GM19240 (cell line): ENCODE data around the gene COL6A3.

Experiments
- DNase-seq: peaks from one replicate; pipeline ENCODE4 v3.0.0; 2011; ENCODE audit warnings: low spot score; ENCODE audit not compliant: insufficient read length

The COL6A3 gene, protein sequence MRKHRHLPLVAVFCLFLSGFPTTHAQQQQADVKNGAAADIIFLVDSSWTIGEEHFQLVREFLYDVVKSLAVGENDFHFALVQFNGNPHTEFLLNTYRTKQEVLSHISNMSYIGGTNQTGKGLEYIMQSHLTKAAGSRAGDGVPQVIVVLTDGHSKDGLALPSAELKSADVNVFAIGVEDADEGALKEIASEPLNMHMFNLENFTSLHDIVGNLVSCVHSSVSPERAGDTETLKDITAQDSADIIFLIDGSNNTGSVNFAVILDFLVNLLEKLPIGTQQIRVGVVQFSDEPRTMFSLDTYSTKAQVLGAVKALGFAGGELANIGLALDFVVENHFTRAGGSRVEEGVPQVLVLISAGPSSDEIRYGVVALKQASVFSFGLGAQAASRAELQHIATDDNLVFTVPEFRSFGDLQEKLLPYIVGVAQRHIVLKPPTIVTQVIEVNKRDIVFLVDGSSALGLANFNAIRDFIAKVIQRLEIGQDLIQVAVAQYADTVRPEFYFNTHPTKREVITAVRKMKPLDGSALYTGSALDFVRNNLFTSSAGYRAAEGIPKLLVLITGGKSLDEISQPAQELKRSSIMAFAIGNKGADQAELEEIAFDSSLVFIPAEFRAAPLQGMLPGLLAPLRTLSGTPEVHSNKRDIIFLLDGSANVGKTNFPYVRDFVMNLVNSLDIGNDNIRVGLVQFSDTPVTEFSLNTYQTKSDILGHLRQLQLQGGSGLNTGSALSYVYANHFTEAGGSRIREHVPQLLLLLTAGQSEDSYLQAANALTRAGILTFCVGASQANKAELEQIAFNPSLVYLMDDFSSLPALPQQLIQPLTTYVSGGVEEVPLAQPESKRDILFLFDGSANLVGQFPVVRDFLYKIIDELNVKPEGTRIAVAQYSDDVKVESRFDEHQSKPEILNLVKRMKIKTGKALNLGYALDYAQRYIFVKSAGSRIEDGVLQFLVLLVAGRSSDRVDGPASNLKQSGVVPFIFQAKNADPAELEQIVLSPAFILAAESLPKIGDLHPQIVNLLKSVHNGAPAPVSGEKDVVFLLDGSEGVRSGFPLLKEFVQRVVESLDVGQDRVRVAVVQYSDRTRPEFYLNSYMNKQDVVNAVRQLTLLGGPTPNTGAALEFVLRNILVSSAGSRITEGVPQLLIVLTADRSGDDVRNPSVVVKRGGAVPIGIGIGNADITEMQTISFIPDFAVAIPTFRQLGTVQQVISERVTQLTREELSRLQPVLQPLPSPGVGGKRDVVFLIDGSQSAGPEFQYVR (N-terminal part only)

DNA sequence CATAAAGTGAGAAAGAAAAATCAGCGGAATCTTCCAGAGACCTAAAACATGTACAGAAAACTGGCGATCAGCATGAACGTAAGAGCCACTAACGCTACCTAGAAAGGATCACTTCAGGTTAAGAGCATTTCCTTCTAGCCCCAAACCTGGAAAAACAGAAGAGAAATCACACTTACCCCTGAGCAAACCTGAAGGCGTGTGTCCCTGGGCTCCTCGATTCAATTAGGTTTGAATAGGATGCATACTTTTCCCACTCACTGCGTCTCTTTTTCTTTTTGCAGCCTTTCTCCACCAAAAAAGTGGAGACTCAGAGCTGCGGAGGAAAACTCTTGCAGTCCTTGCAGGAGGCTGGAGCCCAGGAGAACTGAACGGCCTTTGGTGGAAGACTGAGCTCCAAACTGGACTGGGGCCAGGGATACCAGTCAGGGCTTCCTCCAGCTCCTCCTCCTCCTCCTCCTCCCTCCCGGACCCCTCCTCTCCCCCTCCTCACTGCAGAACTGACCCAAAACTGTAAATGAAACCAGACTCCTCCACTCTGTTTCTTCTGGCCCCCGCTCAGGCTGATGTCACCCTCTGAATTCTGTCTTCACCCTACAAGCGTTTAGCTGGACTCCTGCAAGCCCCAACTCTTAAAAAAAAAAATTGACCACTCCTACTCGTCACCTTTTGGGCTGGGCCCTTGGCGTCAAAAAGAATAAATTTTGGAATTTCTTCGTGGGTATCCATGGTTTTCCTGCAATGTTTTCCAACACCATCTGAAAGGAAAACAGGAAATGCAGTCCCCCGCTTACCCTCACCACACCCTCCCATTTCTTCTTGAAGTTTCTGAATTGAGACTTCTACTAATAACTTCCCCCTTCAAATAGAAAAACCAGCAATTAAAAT, at the start of gene COL6A3:
TSS of gene COL6A3 (minus strand) at position 388 of the 885 bp plus-strand sequence. CDS start 17,347 bp downstream, outside the sequence.
- no peak for DNase-seq

DNA sequence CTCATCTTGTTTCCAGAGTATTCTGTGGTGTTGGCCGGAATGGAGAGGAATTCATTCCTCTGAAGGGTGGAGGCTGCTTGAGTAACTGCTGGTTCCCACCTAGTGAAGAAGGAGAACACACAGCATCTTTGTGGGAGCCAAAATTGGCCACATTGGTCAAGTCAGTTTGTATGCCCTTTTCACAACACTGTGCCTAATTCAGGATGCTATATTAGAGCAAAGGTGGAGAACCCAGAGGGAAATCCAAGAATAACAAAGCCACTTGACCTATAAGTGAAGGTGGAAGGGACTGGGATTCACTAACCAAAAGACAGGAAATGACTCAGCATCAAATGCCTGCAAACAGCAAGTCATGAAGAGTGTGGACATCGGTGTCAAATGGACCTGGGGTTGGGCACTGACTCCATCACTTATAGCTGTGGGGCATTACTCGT, 45.8 kb upstream of the COL6A3 start:
- DNase-seq: no peak

DNA sequence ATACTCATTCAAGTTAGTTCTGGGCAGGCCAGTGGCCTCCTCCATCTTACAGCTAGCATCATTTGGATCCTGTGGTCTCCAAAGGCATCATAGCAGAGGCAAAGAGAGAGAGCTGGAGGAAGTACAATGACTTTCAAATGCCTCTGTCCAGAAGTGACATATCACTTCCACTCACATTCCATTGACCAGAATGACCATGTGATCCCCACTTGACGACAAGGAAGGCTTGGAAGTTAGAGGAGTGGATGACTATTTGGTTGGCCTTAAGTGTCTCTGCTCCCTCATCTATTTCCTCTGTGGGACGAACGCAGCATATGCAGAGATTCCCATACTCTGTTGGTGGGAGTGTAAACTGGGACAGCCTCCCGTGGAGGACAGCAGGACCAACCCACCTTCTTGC, 45.3 kb upstream of the COL6A3 start:
- no peak for DNase-seq

DNA sequence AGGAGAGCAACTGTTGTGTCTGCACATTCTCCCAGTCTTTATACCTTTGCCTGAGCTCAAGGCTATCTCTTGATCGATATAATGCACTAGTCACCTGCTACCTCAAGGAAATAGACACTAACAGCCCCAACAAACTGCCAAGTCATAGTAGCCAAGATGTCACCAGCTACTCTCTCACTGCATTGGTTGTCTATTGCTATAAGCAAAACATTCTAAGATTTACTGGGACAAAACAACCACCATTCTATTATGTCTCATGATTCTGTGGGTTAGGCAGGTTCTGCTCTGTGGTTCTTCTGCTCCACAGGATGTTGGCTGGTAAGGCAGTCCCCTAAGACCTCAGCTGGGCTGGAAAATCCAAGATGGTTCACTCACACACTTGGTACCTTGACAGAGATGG, 44.6 kb upstream of the COL6A3 start:
- DNase-seq: no peak

DNA sequence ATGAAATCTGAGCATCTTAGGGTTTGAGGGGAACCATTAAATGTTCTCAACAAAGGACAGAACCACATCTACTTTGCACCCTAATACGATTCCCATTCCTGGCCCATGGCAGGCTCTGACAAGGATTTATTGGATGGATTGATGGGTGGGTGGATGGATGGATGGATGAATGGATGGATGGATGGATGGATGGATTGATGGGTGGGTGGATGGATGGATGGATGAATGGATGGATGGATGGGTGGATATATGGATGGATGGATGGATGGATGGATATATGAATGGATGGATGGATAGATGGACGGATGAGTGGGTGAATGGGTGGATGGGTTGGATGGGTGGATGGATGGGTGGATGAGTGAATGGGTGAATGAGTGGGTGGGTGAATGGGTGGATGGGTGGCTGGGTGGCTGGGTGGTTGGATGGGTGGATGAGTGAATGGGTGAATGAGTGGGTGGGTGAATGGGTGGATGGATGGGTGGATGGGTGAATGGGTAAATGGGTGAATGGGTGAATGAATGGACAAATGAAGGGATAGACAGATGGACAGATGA, 43.5 kb upstream of the COL6A3 start:
- no peak for DNase-seq

DNA sequence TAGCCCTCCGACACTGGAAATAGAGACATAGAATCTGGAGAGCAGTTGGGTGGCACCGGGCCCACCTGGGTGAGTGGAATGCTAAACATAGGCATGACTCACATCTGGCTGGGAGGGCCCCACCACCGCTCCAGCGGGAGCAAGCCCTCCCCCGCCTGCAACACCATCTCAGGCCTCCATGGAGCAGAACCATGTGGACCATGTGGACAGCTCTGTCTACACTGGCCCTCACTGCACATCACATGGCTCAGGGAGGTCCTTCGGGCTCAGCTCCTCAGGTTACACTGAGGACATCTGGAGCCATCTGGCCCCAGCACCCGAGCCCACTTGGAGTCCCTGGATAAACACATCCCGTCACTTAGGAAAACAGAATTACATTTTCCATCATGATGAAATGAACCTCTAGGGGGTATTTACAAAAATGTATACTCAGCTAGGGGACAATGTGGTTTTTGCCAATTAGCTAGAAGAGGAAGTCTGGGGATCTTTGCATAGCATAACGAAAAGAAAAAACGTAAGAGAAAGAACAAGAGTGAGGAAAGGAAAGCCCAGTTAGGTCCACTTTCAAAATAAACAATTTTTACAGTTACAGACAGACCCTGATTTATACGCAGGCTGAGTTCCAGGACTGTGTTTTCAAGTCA, 42.4 kb upstream of the COL6A3 start:
- no peak for DNase-seq

DNA sequence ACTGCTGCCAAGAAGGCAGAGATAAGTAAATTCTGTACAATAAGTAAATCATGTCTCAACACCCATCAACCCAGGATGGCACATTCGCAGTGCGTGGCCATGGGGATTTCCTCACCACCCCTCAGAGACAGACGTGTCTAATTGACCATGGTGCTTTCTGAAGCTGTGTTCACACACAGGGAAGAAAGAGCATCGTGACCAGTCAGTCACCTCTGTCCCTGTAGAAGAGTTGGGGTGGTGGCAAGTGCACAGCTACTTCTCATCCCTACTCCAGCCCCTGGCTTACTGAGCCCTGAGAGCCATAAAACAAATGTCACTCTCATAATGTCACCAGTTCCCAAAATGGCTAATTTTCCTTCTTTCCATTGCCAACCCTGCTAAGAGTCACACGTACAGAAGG, 41.8 kb upstream of the COL6A3 start:
- no peak for DNase-seq

DNA sequence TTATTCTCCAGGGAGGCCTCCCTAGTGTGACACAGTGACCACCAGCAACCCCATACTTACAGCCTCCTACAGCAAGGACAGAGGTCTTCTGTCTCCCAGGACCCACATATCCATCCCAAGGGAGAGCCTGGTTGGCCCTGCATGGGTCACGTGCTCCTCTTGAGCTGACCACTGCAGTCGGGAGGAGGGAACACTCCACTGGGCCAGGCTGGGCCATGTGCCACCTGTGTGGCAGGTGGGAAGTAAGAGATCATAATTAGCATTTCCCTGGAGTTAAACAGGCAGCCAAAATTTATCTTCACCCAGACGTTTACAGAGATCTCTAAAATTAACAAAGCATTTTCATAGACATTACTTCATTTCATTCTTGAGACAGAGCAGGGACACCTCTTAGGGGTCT, 39.7 kb upstream of the COL6A3 start:
- DNase-seq: no peak

DNA sequence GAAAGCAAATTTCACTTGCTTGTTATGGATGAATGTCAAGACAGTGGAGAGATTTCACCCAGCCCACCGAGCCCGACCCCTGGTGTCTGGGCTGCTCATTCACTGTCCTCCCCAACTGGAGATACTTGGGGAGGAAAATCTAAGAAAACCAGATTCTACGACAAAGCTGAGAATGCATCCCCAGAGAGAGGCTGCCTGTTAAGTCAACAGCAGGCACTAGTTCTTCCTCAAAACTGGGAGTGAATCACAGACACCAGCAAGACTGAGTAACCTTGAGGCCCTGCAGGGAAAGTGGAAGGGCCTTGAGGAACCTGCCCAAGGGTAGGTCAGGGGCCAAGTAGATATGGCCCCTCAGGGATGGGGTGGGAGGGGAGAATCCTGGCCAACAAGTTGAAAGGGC, 38.9 kb upstream of the COL6A3 start:
- DNase-seq: no peak

DNA sequence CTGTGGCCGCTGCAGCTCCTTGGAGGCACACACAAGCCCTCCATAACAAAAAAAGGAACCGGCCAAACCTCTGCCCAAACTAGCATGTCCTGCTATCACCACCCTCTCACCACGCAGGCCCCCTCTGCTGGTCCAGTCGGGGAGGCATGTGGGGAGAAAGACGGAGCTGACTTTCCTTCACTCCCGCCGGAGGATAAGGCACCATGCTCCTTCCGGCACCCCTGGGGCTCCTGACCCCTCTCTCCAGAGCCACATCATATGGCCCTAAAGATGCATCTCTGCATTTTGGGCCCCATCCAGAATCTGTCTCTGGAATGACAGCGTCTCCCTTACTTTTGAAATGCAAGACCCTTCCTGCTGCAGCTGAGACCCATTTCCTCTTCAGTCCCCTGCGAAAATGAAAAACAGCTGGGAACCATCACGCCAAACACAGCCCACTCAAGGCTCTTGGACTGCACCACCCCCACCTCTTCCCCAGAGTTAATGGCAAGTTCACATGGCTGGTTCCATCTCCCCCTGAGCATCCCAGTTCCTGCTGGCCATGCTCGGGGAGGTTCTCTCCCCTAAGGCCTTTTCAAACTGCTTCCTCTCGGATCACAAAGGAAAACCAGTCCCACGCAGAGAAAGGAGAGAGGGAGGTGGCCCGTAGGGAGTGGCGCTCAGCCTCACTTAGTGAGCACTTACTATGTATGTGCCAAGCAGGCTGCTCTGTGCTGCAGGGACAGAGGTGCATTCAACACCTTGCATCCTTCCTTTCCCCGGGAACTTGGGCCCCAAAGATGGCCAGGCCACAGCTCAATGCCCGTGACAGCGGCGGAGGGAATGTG, 37.9 kb upstream of the COL6A3 start:
- no peak for DNase-seq

DNA sequence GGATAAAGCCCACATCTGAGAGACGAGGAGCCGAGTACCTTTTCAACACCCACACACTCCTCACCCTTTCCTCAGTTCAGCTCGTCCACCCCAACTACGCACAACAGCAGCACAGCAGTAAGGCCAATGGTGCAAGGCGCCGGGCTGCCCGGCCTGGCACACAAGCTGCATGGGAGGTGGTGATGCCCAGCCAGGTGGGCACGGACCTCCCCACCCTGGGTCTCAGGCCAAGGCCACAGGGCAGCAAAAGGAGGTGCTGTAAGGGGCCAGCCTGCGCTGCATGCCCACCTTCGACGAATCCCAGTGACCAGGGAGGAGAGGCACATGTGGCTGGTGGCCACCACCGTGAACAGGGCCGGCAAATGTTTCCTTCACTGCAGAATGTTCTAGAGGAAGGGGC, 36.6 kb upstream of the COL6A3 start:
- DNase-seq: no peak

DNA sequence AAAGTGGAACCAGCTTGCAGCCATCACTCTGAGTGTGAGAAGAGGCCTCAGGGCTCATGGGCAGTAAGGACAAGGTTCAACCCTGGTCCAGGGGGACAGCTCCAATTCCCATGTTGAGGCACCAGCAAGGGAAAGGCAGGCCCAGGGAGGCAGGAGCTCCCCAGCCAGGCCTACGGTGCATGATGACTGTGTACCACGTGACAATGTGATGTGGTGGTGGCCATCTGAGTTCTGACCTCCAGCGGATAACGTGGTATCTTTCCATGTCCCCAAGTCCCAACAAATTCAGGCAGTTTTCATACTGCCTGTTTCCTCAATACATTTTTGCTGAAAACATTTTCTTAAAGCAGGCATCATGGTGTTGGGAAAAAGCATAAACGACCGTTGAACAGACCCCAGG, 36.1 kb upstream of the COL6A3 start:
- DNase-seq: no peak

DNA sequence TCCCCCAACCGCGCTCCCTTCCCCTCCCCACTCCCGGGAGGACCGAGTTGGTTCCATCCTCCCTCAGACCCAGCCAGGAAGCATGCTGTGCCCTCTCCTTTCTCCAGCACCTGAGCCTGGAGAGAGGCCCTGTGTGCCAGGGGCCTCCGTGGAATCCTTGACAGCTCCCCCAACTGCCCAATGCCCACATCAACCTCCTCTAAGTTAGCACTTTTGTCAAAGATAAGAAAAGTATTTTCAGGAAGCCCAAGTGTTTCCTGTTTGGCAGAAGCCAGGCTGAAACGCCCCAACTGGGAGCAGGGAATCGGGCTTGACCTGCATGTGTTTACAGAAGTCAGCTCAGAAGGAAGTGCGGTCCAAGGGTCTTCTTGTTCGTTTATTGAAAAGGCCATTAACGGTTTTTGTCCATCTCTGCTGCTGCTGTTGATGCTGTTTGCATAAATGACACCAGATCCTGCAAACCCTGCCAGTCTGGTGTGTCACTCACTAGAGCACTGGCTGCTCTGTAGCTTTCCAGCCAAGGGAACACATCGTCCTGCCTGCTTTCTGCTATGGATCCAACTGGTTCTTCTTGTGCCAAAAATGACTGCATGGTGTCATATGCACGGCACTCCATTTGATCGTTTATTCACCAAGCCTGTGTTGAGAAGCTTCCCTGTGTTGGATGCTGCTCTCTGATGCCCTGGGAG, 35.4 kb upstream of the COL6A3 start:
- no peak for DNase-seq

DNA sequence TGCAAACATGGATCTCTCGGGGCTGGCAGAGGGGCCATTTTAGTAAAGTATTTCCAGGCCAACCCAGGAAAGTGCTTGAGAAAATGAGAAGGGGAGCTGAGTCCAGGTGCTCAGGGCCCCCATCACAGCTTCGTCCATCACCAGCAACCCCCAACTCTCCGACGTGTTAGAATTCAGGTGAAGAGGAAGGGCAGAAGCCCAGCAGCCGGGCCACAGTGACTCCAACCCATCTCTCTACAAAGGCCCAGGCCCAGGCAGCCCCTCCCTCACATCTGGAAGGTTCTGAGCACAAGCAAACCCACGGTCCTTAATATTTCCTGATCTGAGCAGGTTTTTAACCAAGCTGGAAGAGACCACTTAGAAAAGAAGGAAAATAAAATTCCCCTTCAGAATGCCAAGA, 34.7 kb upstream of the COL6A3 start:
- DNase-seq: no peak

DNA sequence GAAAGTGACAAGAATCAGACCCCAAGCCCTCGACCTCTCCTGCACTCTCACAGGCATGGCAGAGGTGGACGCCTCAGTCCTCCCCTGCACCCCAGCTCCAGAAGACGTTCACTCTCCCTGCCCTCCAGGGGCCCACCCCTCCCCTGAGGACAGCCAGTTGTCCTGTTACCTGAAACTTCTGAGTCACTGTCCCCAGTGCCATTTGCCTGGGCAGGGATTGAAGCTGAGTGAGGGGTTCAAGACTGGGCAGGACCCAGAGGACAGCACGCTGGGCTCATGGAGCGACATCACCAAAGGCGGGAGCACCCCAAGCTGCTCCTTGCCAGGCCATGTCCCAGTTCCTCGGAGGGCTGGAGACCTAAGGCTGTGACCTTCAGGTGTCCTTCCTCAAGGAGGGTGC, 34.2 kb upstream of the COL6A3 start:
- no peak for DNase-seq

DNA sequence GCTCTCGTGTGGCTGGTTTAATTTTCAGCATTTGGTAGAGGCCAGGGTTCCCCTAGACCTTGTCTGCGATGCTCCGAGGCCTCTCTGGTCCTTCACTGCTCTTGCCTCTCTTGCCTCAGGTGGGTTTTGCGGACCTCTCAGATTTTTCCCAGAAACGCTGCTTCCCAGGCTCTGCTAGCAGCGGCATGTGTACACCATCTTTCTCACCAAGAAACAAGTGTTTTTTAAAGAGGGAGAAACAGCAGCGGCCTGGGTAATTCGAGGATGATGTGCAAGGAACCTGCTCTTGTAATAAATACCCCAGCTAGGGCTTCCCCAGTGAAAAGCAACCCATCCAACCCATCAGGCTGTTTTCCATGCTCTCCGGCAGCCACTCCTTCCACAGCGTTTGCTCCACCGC, 33.5 kb upstream of the COL6A3 start:
- no peak for DNase-seq

DNA sequence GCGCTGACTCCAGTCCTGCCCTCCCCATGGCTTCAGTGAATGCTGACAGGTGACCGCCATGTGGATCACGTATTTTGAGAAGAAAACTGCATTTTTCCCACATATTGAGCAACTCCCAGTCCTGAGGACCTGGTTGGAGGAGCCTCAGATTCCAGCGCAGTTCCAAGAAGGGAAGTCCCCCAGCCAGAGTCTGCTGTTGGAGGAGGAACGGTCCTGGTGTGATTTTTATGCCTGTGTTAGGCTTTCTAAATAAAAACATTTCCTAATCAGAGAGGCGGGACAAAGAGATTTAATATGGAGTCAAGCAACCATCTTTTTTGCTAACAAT, 32.3 kb upstream of the COL6A3 start:
- DNase-seq: no peak

DNA sequence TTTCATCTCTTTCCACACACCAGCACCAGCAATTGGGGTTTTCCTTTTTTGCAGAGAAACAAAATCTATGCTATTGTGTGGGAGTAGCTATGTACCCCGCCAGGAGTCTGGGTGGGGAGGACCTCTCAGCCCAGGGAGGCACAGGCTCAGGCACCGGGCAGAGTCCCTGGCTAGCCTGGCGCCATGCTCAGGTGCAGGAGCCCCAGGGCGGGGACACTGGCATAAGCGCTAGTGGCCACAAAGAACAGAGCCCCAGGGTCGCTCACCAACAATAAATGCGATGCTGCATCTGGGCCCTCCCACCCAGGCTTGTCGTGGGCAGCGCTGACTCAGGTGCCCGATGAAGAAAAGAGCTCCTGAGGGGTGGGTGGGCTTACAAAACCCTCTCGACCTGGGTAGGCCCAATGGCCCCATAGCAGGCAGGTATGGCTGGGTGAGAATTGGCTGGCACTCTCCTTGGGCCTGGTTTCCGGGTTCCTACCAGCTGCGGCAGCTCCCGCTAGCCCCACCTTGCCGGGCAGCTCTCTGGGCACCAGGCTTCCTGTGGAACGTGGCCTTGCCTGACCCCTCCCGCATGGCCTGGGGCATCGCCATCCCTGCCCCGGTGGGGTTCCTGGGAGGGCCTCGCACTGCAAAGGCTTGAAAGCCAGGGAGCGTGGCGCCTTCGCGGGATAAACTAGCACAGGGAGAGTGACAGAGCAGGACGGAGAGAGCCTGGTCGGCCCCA, 31.8 kb upstream of the COL6A3 start:
- no peak for DNase-seq
